Neuronal stem cell (in vitro differentiated cells): ENCODE data around the gene SPSB3.
A peak's percentile ranks its signal among the peaks of the same experiment; 100 is the strongest.

Source experiments
- DNase-seq: peaks from one replicate; pipeline ENCODE4 v3.0.0-alpha.2; 2013; ENCODE audit warnings: low spot score
- H2AFZ ChIP-seq: one replicate; pipeline ENCODE4 v1.6.1; 2013; ENCODE audit warnings: mild to moderate bottlenecking, low read length, inconsistent platforms
- H2AK5ac ChIP-seq: 2 replicates; pipeline ENCODE4 v1.6.1; 2013; ENCODE audit warnings: low read depth, mild to moderate bottlenecking, inconsistent platforms, low read length, moderate library complexity, mixed read lengths
- H2BK120ac ChIP-seq: 2 replicates; pipeline ENCODE4 v1.6.1; 2013; ENCODE audit warnings: low read depth, mild to moderate bottlenecking, inconsistent platforms, low read length, moderate library complexity, mixed read lengths
- H2BK12ac ChIP-seq: one replicate; pipeline ENCODE4 v1.6.1; 2013; ENCODE audit warnings: low read length, inconsistent platforms
- H2BK15ac ChIP-seq: 2 replicates; pipeline ENCODE4 v1.6.1; 2013; ENCODE audit warnings: mild to moderate bottlenecking, low read length, inconsistent platforms, mixed read lengths
- H2BK5ac ChIP-seq: one replicate; pipeline ENCODE4 v1.6.1; 2013; ENCODE audit warnings: inconsistent platforms, mild to moderate bottlenecking, low read length, moderate library complexity
- H3K14ac ChIP-seq: one replicate; pipeline ENCODE4 v1.6.1; 2013; ENCODE audit warnings: low read length, inconsistent platforms
- H3K18ac ChIP-seq: 2 replicates; pipeline ENCODE4 v1.6.1; 2013; ENCODE audit warnings: low read length, inconsistent platforms
- H3K23ac ChIP-seq: 2 replicates; pipeline ENCODE4 v1.6.1; 2013; ENCODE audit warnings: low read depth, mild to moderate bottlenecking, mixed read lengths, low read length, inconsistent platforms; ENCODE audit not compliant: poor library complexity
- H3K27ac ChIP-seq: replicated peaks from 3 replicates; pipeline ENCODE4 v1.5.1; 2013; ENCODE audit warnings: low read length, inconsistent platforms
- H3K27me3 ChIP-seq, 3 experiments: 2 replicates each; pipeline ENCODE4 v1.6.1; 2013; ENCODE audit warnings: low read length in 3 of 3, mild to moderate bottlenecking in 2 of 3, inconsistent platforms in 1 of 3, low read depth in 1 of 3, mixed read lengths in 1 of 3, moderate library complexity in 1 of 3; ENCODE audit not compliant: control insufficient read depth in 3 of 3, insufficient read depth in 3 of 3
- H3K36me3 ChIP-seq, 2 donors: replicated peaks in 1 of 2; 2 replicates each; pipeline ENCODE4 v1.6.1; 2013; ENCODE audit warnings: low read length in 2 of 2; ENCODE audit not compliant: control insufficient read depth in 2 of 2, insufficient read depth in 2 of 2
- H3K4ac ChIP-seq: 2 replicates; pipeline ENCODE4 v1.6.1; 2013; ENCODE audit warnings: inconsistent platforms, mild to moderate bottlenecking, low read length, moderate library complexity
- H3K4me1 ChIP-seq, 2 donors: 1 replicate in 1 of 2; 2 replicates in 1 of 2; pipeline ENCODE4 v1.6.1; 2013; ENCODE audit warnings: low read length in 2 of 2, low read depth in 1 of 2; ENCODE audit not compliant: control insufficient read depth in 2 of 2, insufficient read depth in 1 of 2
- H3K4me2 ChIP-seq: one replicate; pipeline ENCODE4 v1.6.1; 2013; ENCODE audit warnings: mild to moderate bottlenecking, low read length, inconsistent platforms; ENCODE audit not compliant: insufficient read depth, poor library complexity, severe bottlenecking
- H3K4me3 ChIP-seq, 2 donors: 2 replicates each; pipeline ENCODE4 v1.5.1; 2013; ENCODE audit warnings: low read length in 2 of 2, mild to moderate bottlenecking in 2 of 2, inconsistent platforms in 1 of 2, moderate library complexity in 1 of 2
- H3K79me1 ChIP-seq: one replicate; pipeline ENCODE4 v1.6.1; 2013; ENCODE audit warnings: low read depth, mild to moderate bottlenecking, inconsistent platforms, low read length, moderate library complexity
- H3K9ac ChIP-seq: one replicate; pipeline ENCODE4 v1.6.1; 2013; ENCODE audit warnings: mild to moderate bottlenecking, low read depth, low read length, inconsistent platforms; ENCODE audit not compliant: poor library complexity
- H3K9me3 ChIP-seq, 2 donors: replicated peaks in 1 of 2; 2 replicates each; pipeline versions ENCODE3 to v1.6.1; 2013; ENCODE audit warnings: low read length in 2 of 2, mild to moderate bottlenecking in 2 of 2, inconsistent platforms in 1 of 2, low read depth in 1 of 2, mixed read lengths in 1 of 2, moderate library complexity in 1 of 2; ENCODE audit not compliant: control insufficient read depth in 2 of 2, insufficient read depth in 1 of 2
- H4K8ac ChIP-seq: one replicate; pipeline ENCODE4 v1.6.1; 2013; ENCODE audit warnings: low read depth, mild to moderate bottlenecking, inconsistent platforms, low read length, moderate library complexity
- H4K91ac ChIP-seq: one replicate; pipeline ENCODE4 v1.6.1; 2013; ENCODE audit warnings: low read length, low read depth, mild to moderate bottlenecking, inconsistent platforms; ENCODE audit not compliant: poor library complexity
- whole genome bisulfite sequencing, 2 donors: extraction: QIAGEN DNeasy Blood & Tissue Kit; methylation state at CpG; one replicate each; pipeline ENCODE4 v1.1.7; 2013; ENCODE audit warnings: missing lambda C conversion rate in 2 of 2, mixed read lengths in 1 of 2; ENCODE audit not compliant: insufficient read length in 2 of 2, insufficient replicate concordance in 1 of 2; ENCODE audit errors: extremely low coverage in 2 of 2; 5-methylcytosine and 5-hydroxymethylcytosine counted together

Gene SPSB3

GRCh38 chr16:1773703-1774447 is 8.5 kb downstream of the SPSB3 start:
- WGBS, 2 donors = no CpG with 5 or more reads among the region's 45 CpGs
- Histone ChIP-seq H3K4me2 (peak overlapping the region; percentile 98), H3K4ac (peak overlapping the region; percentile 99), H3K9me3 (no peaks in the 10 kb centered on the region), H4K91ac (no peak overlapping the region), H3K36me3 (peaks cover 29 to 65% of the 10 kb centered on the region in 2 donors), H2BK120ac (peak overlapping the region; percentile 63), H3K18ac (peak overlapping the region; percentile 98), H3K9ac (peak overlapping the region; percentile 96), H4K8ac (no peak overlapping the region), H3K4me1 (peaks cover 12% of the 10 kb centered on the region in 2 donors), H3K4me3 (peak overlapping the region; percentile 99), H3K27ac (peak overlapping the region; percentile 49), H2AFZ (peak overlapping the region; percentile 100), H3K23ac (peak overlapping the region; percentile 99), H2BK12ac (peak overlapping the region; percentile 58), H2BK5ac (peak overlapping the region; percentile 94), H3K14ac (peak overlapping the region; percentile 91), H3K27me3 (no peaks in the 10 kb centered on the region), H2AK5ac (peak overlapping the region; percentile 98), H3K79me1 (peaks cover 31% of the 10 kb centered on the region), H2BK15ac (no peak overlapping the region)
- DNase-seq = no peak

DNA sequence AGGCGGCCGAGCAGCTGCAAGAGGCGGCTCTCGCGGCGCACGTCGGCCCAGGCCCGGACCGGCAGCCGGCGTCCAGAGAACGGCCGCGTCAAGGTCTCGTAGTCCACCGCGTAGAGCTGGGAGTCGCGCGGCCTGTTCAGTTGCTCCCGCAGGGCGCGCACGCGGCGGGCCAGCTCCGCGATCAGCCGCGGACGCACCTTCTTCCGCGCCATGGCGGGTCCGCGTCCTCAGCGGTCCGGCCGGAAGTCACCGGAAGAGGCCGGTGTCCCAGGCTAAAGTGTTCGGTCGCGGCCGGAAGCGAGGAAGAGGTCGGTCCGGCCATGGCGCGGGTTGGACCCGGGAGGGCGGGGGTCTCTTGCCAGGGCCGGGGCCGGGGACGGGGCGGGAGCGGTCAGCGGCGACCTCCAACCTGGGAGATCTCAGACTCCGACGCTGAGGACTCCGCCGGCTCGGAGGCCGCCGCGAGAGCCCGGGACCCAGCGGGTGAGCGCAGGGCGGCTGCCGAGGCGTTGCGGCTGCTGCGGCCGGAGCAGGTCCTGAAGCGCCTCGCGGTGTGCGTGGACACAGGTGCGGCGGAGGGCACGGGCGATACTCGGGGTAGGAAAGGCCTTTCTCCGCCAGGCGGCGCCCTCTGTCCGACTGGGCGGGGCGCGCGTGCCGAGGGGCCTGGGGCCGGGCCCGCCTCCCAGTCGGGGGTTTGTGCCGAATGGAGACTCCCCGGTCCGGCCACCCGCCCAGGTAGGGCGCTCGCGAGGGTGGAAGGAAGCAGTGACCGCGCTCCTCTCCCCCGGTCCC is 9.3 kb downstream of the SPSB3 start, which contains the start of gene MRPS34:
Gene MRPS34, minus strand, starts transcription at position 227 of the 795 bp plus-strand sequence. Its CDS starts 15 bp downstream, at position 212.
- Histone ChIP-seq H2BK5ac (peak within 1 kb of the TSS; percentile 94), H3K18ac (peak within 1 kb of the TSS; percentile 98), H3K79me1 (peaks cover 28% of the 10 kb centered on the region), H3K9me3 (no peaks in the 10 kb centered on the region), H3K14ac (peak within 1 kb of the TSS; percentile 91), H2BK15ac (peak within 1 kb of the TSS; percentile 97), H3K4me2 (peak within 1 kb of the TSS; percentile 98), H3K9ac (peak within 1 kb of the TSS; percentile 99), H2BK12ac (peak within 1 kb of the TSS; percentile 84), H3K4me1 (peaks cover 12% of the 10 kb centered on the region in 2 donors), H4K91ac (no peak within 1 kb of the TSS), H2BK120ac (peak within 1 kb of the TSS; percentile 67), H3K27ac (peak within 1 kb of the TSS; percentile 92), H3K36me3 (peaks cover 30 to 65% of the 10 kb centered on the region in 2 donors), H3K23ac (peak within 1 kb of the TSS; percentile 99), H2AK5ac (peak within 1 kb of the TSS; percentile 98), H2AFZ (peak within 1 kb of the TSS; percentile 100), H3K4me3 (peak within 1 kb of the TSS; percentile 99), H4K8ac (peak within 1 kb of the TSS; percentile 65), H3K27me3 (no peaks in the 10 kb centered on the region), H3K4ac (peak within 1 kb of the TSS; percentile 99)
- DNase-seq = peak; percentile 91
- no CpG with 5 or more reads among the region's 108 CpGs for WGBS, 2 donors

- H2AFZ ChIP-seq = peak within 1 kb of the TSS; percentile 100
These were observed 9.9 kb downstream of the SPSB3 start, which contains the start of gene EME2 for GRCh38 chr16:1772362-1772907. Gene EME2 (plus strand): TSS chr16:1772810. CDS start chr16:1773228, 418 bp downstream.

More at GRCh38 chr16:1772362-1772907, 9.9 kb downstream of the SPSB3 start, which contains the start of gene EME2:
- peak within 1 kb of the TSS; percentile 99 for H3K4ac ChIP-seq
- H4K8ac ChIP-seq = peak within 1 kb of the TSS; percentile 65
- peak within 1 kb of the TSS; percentile 98 for H3K18ac ChIP-seq
- H3K4me3 ChIP-seq = peak within 1 kb of the TSS; percentile 99
- DNase-seq = peak; percentile 14
- H2AK5ac ChIP-seq = peak within 1 kb of the TSS; percentile 98
- H3K4me2 ChIP-seq = peak within 1 kb of the TSS; percentile 98
- peak within 1 kb of the TSS; percentile 91 for H3K14ac ChIP-seq
- H3K4me1 ChIP-seq = peaks cover 12% of the 10 kb centered on the region in 2 donors
- peak within 1 kb of the TSS; percentile 97 for H2BK15ac ChIP-seq
- peaks cover 31% of the 10 kb centered on the region for H3K79me1 ChIP-seq
- H2BK5ac ChIP-seq = peak within 1 kb of the TSS; percentile 94
- H3K9me3 ChIP-seq = no peaks in the 10 kb centered on the region
- peak within 1 kb of the TSS; percentile 99 for H3K9ac ChIP-seq
- H2BK120ac ChIP-seq = peak within 1 kb of the TSS; percentile 67
- H4K91ac ChIP-seq = no peak within 1 kb of the TSS
- no peaks in the 10 kb centered on the region for H3K27me3 ChIP-seq
- no CpG with 5 or more reads among the region's 53 CpGs for WGBS, 2 donors
- H3K27ac ChIP-seq = peak within 1 kb of the TSS; percentile 92
- H3K23ac ChIP-seq = peak within 1 kb of the TSS; percentile 99
- peak within 1 kb of the TSS; percentile 84 for H2BK12ac ChIP-seq
- peaks cover 31 to 65% of the 10 kb centered on the region in 2 donors for H3K36me3 ChIP-seq
